HG02642 (cell line): ENCODE results near the gene N4BP2L2.

ENCODE experiments used
- ATAC-seq: cut with Tn5 transposase; IDR thresholded peaks from one replicate; pipeline ENCODE4 v1.9.1; 2021; ENCODE audit warnings: mild to moderate bottlenecking; ENCODE audit not compliant: unreplicated experiment, poor library complexity

N4BP2L2 gene

GRCh38 chr13:32535115-32535514 lies 3.5 kb downstream of the N4BP2L2 start:
- no peak for ATAC-seq

GRCh38 chr13:32530841-32531253 lies 7.7 kb downstream of the N4BP2L2 start:
- peak; percentile 82 for ATAC-seq

GRCh38 chr13:32528358-32528757 lies 10.2 kb downstream of the N4BP2L2 start:
- no peak for ATAC-seq

- no peak for ATAC-seq
Measured at GRCh38 chr13:32527151-32527550, 11.4 kb downstream of the N4BP2L2 start.

- ATAC-seq: no peak
Measured at GRCh38 chr13:32525766-32526165, 12.8 kb downstream of the N4BP2L2 start.

- ATAC-seq: no peak
Measured at GRCh38 chr13:32515246-32515645, 23.3 kb downstream of the N4BP2L2 start.

GRCh38 chr13:32511482-32511881 lies 27.1 kb downstream of the N4BP2L2 start:
- ATAC-seq: no peak

- ATAC-seq: no peak
Measured at GRCh38 chr13:32504876-32505275, 33.7 kb downstream of the N4BP2L2 start.

GRCh38 chr13:32504263-32504662 lies 34.3 kb downstream of the N4BP2L2 start:
- no peak for ATAC-seq

GRCh38 chr13:32503727-32504126 lies 34.9 kb downstream of the N4BP2L2 start:
- no peak for ATAC-seq

GRCh38 chr13:32501064-32501463 lies 37.5 kb downstream of the N4BP2L2 start:
- ATAC-seq: no peak

- no peak for ATAC-seq
Measured at GRCh38 chr13:32499538-32500210, 38.9 kb downstream of the N4BP2L2 start.

GRCh38 chr13:32497589-32497988 lies 41.0 kb downstream of the N4BP2L2 start:
- no peak for ATAC-seq

GRCh38 chr13:32496599-32497160 lies 41.9 kb downstream of the N4BP2L2 start:
- ATAC-seq: no peak

GRCh38 chr13:32495841-32496240 lies 42.8 kb downstream of the N4BP2L2 start:
- ATAC-seq: no peak

- no peak for ATAC-seq
Measured at GRCh38 chr13:32495429-32495828, 43.2 kb downstream of the N4BP2L2 start.

GRCh38 chr13:32491028-32491427 lies 47.6 kb downstream of the N4BP2L2 start:
- ATAC-seq: no peak

GRCh38 chr13:32476892-32477291 lies 61.7 kb downstream of the N4BP2L2 start:
- ATAC-seq: no peak

GRCh38 chr13:32476021-32476731 lies 62.4 kb downstream of the N4BP2L2 start:
- ATAC-seq: no peak

- no peak for ATAC-seq
Measured at GRCh38 chr13:32474999-32475792, 63.4 kb downstream of the N4BP2L2 start.

GRCh38 chr13:32473650-32474049 lies 64.9 kb downstream of the N4BP2L2 start:
- no peak for ATAC-seq
